ENCODE measurements around the gene C11orf97.

- TF ChIP-seq CTCF (IDR thresholded peaks at IDR 0.05 in 8 of 11, conservative IDR thresholded peaks at IDR 0.05 in 3 of 11) (no peak), POLR2A (IDR thresholded peaks at IDR 0.05) (no peak)
Observed at GRCh38 chr11:94557421-94557820, 45.2 kb downstream of the C11orf97 start.

Data from spleen (tissue), 7 donors.